ENCODE measurements around the gene KRT72.

DNA sequence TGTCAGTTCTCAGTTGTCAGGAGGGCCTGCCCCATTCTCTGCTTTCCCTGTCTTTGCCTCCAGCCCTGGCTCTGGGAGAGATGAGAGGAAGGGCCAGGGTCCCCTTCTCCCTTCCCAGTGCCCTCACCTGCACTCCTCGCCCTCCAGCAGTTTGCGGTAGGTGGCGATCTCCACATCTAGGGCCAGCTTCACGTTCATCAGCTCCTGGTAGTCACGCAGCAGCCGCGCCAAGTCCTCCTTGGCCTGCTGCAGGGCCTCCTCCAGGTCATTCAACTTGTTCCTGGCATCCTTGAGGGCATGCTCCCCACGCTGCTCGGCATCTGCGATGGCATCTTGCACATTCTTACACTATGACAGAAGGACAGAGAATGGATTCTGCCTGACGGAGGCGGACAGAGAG is 45.4 kb upstream of the KRT72 start:
- TF ChIP-seq, protein P1, sequence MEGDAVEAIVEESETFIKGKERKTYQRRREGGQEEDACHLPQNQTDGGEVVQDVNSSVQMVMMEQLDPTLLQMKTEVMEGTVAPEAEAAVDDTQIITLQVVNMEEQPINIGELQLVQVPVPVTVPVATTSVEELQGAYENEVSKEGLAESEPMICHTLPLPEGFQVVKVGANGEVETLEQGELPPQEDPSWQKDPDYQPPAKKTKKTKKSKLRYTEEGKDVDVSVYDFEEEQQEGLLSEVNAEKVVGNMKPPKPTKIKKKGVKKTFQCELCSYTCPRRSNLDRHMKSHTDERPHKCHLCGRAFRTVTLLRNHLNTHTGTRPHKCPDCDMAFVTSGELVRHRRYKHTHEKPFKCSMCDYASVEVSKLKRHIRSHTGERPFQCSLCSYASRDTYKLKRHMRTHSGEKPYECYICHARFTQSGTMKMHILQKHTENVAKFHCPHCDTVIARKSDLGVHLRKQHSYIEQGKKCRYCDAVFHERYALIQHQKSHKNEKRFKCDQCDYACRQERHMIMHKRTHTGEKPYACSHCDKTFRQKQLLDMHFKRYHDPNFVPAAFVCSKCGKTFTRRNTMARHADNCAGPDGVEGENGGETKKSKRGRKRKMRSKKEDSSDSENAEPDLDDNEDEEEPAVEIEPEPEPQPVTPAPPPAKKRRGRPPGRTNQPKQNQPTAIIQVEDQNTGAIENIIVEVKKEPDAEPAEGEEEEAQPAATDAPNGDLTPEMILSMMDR (conservative IDR thresholded peaks at IDR 0.05): no peak
- no peak for TF ChIP-seq EZH2 (IDR thresholded peaks at IDR 0.05; ENCODE audit: low read depth)

All from PC-9 (cell line).